Measurements from ENCODE around the gene SLC32A1. TPM values are rescaled to one million over a fixed set of nuclear protein-coding genes. Genes with fewer than 3 reads are reported as not detected.

Gene SLC32A1
- total and polyA plus RNA-seq, 2 donors: 0.11 TPM; not detected in 1

DNA sequence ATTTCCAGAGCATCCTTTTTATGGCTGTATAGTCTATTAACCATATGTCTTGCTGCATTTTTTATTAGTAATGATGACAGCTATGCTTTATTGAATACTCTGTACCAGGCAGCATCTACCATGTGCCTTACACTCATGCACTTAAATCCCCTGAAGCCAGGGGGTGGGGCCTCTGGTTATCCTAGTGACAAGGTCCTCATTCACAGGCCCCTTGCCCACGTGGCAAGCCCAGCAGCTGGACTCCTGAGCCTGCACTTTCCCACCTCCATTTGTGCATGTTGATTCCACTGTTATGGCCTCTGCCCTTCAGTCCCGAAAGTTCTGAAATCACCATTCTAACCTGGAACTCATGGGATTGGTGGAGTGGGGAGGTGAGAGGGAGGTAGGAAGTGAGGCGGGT lies 46.3 kb downstream of the SLC32A1 start:
- H3K36me3 ChIP-seq (ENCODE audit: control insufficient read depth in 2 of 2, insufficient read depth in 2 of 2, low read length in 1 of 2): peaks cover 42 to 45% of the 10 kb centered on the region in 2 donors
- WGBS: 97% methylated on average over 3 of the region's 3 CpGs
- no peaks in the 10 kb centered on the region for H3K4me1 ChIP-seq (ENCODE audit: control insufficient read depth in 2 of 2, insufficient read depth in 2 of 2, low read length in 2 of 2)
- no peaks in the 10 kb centered on the region for H3K27me3 ChIP-seq (ENCODE audit: control insufficient read depth in 2 of 2, insufficient read depth in 1 of 2, low read length in 1 of 2)
- no peak overlapping the region for H3K27ac ChIP-seq (ENCODE audit: low read depth in 1 of 2, low read length in 1 of 2)
- DNase-seq (ENCODE audit: low read depth in 6 of 9, low spot score in 9 of 9): no peak
- H3K9me3 ChIP-seq (ENCODE audit: control insufficient read depth in 2 of 2, insufficient read depth in 1 of 2, low read length in 1 of 2): no peaks in the 10 kb centered on the region
- H3K4me3 ChIP-seq (ENCODE audit: low read length in 2 of 2): no peak overlapping the region

DNA sequence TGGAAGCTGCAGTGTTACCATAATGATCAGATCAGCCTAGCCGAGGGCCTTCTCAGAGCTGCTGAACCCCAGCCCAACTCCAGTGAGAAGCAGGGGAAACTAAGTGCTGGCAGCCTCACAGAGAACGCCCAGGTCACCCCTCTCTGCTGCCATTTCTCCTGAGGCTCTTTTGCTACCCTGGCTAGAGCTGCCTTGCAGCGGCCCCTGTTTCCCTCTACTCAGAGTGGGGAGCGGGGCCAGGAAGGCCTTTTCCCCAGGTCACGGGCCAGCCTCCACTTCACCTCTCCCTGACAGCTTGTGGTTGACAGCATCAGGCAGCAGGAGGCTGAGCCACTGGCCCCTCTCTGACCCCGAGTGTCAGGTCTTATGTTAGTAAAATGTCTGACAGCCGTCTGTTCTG lies 46.7 kb downstream of the SLC32A1 start:
- 97% methylated on average over 7 of the region's 7 CpGs for WGBS
- no peak for DNase-seq (ENCODE audit: low read depth in 6 of 9, low spot score in 9 of 9)
- H3K27me3 ChIP-seq (ENCODE audit: control insufficient read depth in 2 of 2, insufficient read depth in 1 of 2, low read length in 1 of 2): no peaks in the 10 kb centered on the region
- no peaks in the 10 kb centered on the region for H3K9me3 ChIP-seq (ENCODE audit: control insufficient read depth in 2 of 2, insufficient read depth in 1 of 2, low read length in 1 of 2)
- no peak overlapping the region for H3K4me3 ChIP-seq (ENCODE audit: low read length in 2 of 2)
- no peak overlapping the region for H3K27ac ChIP-seq (ENCODE audit: low read depth in 1 of 2, low read length in 1 of 2)
- peaks cover 37 to 45% of the 10 kb centered on the region in 2 donors for H3K36me3 ChIP-seq (ENCODE audit: control insufficient read depth in 2 of 2, insufficient read depth in 2 of 2, low read length in 1 of 2)
- H3K4me1 ChIP-seq (ENCODE audit: control insufficient read depth in 2 of 2, insufficient read depth in 2 of 2, low read length in 2 of 2): no peaks in the 10 kb centered on the region

GRCh38 chr20:38771621-38772020 lies 47.3 kb downstream of the SLC32A1 start:
- H3K4me1 ChIP-seq (ENCODE audit: control insufficient read depth in 2 of 2, insufficient read depth in 2 of 2, low read length in 2 of 2): no peaks in the 10 kb centered on the region
- peaks cover 31 to 45% of the 10 kb centered on the region in 2 donors for H3K36me3 ChIP-seq (ENCODE audit: control insufficient read depth in 2 of 2, insufficient read depth in 2 of 2, low read length in 1 of 2)
- no peak overlapping the region for H3K27ac ChIP-seq (ENCODE audit: low read depth in 1 of 2, low read length in 1 of 2)
- no peak for DNase-seq (ENCODE audit: low read depth in 6 of 9, low spot score in 9 of 9)
- H3K4me3 ChIP-seq (ENCODE audit: low read length in 2 of 2): no peak overlapping the region
- no peaks in the 10 kb centered on the region for H3K27me3 ChIP-seq (ENCODE audit: control insufficient read depth in 2 of 2, insufficient read depth in 1 of 2, low read length in 1 of 2)
- WGBS: 84% methylated on average over 7 of the region's 7 CpGs
- no peaks in the 10 kb centered on the region for H3K9me3 ChIP-seq (ENCODE audit: control insufficient read depth in 2 of 2, insufficient read depth in 1 of 2, low read length in 1 of 2)

- over 99% methylated on average over 2 of the region's 2 CpGs for WGBS
- Histone ChIP-seq H3K36me3 (ENCODE audit: control insufficient read depth in 2 of 2, insufficient read depth in 2 of 2, low read length in 1 of 2) (peaks cover 26 to 31% of the 10 kb centered on the region in 2 donors), H3K4me1 (ENCODE audit: control insufficient read depth in 2 of 2, insufficient read depth in 2 of 2, low read length in 2 of 2) (no peaks in the 10 kb centered on the region), H3K27ac (ENCODE audit: low read depth in 1 of 2, low read length in 1 of 2) (no peak overlapping the region), H3K27me3 (ENCODE audit: control insufficient read depth in 2 of 2, insufficient read depth in 1 of 2, low read length in 1 of 2) (no peaks in the 10 kb centered on the region), H3K9me3 (ENCODE audit: control insufficient read depth in 2 of 2, insufficient read depth in 1 of 2, low read length in 1 of 2) (no peaks in the 10 kb centered on the region), H3K4me3 (ENCODE audit: low read length in 2 of 2) (no peak overlapping the region)
- no peak for DNase-seq (ENCODE audit: low read depth in 6 of 9, low spot score in 9 of 9)
Measured at GRCh38 chr20:38774167-38774566, 49.9 kb downstream of the SLC32A1 start.

DNA sequence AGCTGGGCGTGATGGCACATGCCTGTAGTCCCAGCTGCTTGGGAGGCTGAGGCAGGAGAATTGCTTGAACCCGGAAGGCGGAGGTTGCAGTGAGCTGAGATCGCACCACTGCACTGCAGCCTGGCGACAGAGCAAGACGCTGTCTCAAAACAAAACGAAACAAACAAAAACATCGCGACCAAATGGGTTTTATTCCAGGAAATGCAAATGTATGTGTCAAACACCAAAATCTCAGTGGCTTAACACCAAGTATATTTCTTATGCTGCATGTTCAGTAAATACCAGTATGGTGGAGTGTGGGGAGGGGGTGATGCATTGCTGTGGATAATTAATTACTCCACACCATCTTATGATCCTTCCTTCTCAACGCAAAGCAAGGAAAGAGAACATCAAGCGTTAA lies 52.1 kb downstream of the SLC32A1 start:
- H3K27ac ChIP-seq (ENCODE audit: low read depth in 1 of 2, low read length in 1 of 2): no peak overlapping the region
- WGBS: 97% methylated on average over 11 of the region's 11 CpGs
- no peaks in the 10 kb centered on the region for H3K27me3 ChIP-seq (ENCODE audit: control insufficient read depth in 2 of 2, insufficient read depth in 1 of 2, low read length in 1 of 2)
- peaks cover 17 to 24% of the 10 kb centered on the region in 2 donors for H3K36me3 ChIP-seq (ENCODE audit: control insufficient read depth in 2 of 2, insufficient read depth in 2 of 2, low read length in 1 of 2)
- DNase-seq (ENCODE audit: low read depth in 6 of 9, low spot score in 9 of 9): no peak
- peaks cover 0 to 3% of the 10 kb centered on the region in 2 donors for H3K4me1 ChIP-seq (ENCODE audit: control insufficient read depth in 2 of 2, insufficient read depth in 2 of 2, low read length in 2 of 2)
- no peaks in the 10 kb centered on the region for H3K9me3 ChIP-seq (ENCODE audit: control insufficient read depth in 2 of 2, insufficient read depth in 1 of 2, low read length in 1 of 2)
- H3K4me3 ChIP-seq (ENCODE audit: low read length in 2 of 2): no peak overlapping the region

Other genes starting within 250 kb of the SLC32A1 start
- gene ADIG, start 143.3 kb upstream of the SLC32A1 start, total RNA-seq: not detected
- not detected for gene ADIG, start 143.3 kb upstream of the SLC32A1 start, polyA plus RNA-seq
- gene ARHGAP40, start 122.7 kb upstream of the SLC32A1 start, total RNA-seq: not detected
- gene ARHGAP40, start 122.7 kb upstream of the SLC32A1 start, polyA plus RNA-seq: 1.8 TPM
- gene ACTR5, start 24.0 kb downstream of the SLC32A1 start, total RNA-seq: 7.4 TPM
- 9.6 TPM for gene ACTR5, start 24.0 kb downstream of the SLC32A1 start, polyA plus RNA-seq
- 16.8 TPM for gene PPP1R16B, start 81.2 kb downstream of the SLC32A1 start, total RNA-seq
- 13.8 TPM for gene PPP1R16B, start 81.2 kb downstream of the SLC32A1 start, polyA plus RNA-seq
- gene FAM83D, start 201.9 kb downstream of the SLC32A1 start, total RNA-seq: 9.6 TPM
- 2.5 TPM for gene FAM83D, start 201.9 kb downstream of the SLC32A1 start, polyA plus RNA-seq
- 9.5 TPM for gene DHX35, start 237.9 kb downstream of the SLC32A1 start, total RNA-seq
- 7.1 TPM for gene DHX35, start 237.9 kb downstream of the SLC32A1 start, polyA plus RNA-seq